OCI-LY3 (cell line): ENCODE measurements around the gene INSIG1.

Experiments used
- H2AFZ ChIP-seq: fragments of 200-600, 300-600 bp; shearing (Covaris generic); 2 replicates; pipeline ENCODE4 v1.6.0; 2014; ENCODE audit warnings: antibody characterized with exemption, low read depth, low read length
- H3K27ac ChIP-seq: fragments of 200-600, 300-600 bp; sonication (generic); 2 replicates; pipeline ENCODE4 v1.5.1; 2014; ENCODE audit warnings: mild to moderate bottlenecking, low read length, moderate library complexity, mixed read lengths
- H3K27me3 ChIP-seq: fragments of 200-600, 300-600 bp; sonication (generic); 2 replicates; pipeline ENCODE4 v1.6.1; 2014; ENCODE audit warnings: low read depth, low read length, mixed read lengths
- H3K36me3 ChIP-seq: fragments of 200-600, 300-600 bp; sonication (generic); replicated peaks from 2 replicates; pipeline ENCODE3; 2014; ENCODE audit warnings: low read depth, low read length, mixed read lengths
- H3K4me1 ChIP-seq: fragments of 300-600, 200-600 bp; sonication (generic); 2 replicates; pipeline ENCODE4 v1.6.1; 2014; ENCODE audit warnings: low read length, mixed read lengths
- H3K4me2 ChIP-seq: fragments of 200-600, 300-600 bp; sonication (generic); 2 replicates; pipeline ENCODE4 v1.6.1; 2014; ENCODE audit warnings: low read length, mixed read lengths
- H3K4me3 ChIP-seq: fragments of 300-600, 200-600 bp; sonication (generic); 2 replicates; pipeline ENCODE4 v1.5.1; 2014; ENCODE audit warnings: antibody characterized with exemption, mild to moderate bottlenecking, low read length, moderate library complexity
- H3K79me2 ChIP-seq: fragments of 300-600, 200-600 bp; shearing (Covaris generic); 2 replicates; pipeline ENCODE4 v1.6.1; 2014; ENCODE audit warnings: mild to moderate bottlenecking, low read length, mixed read lengths
- H3K9ac ChIP-seq: fragments of 300-600, 200-600 bp; shearing (Covaris generic); 2 replicates; pipeline ENCODE4 v1.6.0; 2014; ENCODE audit warnings: mild to moderate bottlenecking, low read length, moderate library complexity
- H3K9me3 ChIP-seq: fragments of 200-600, 300-600 bp; shearing (Covaris generic); 2 replicates; pipeline ENCODE4 v1.6.1; 2014; ENCODE audit warnings: low read length, mixed read lengths; ENCODE audit not compliant: insufficient read depth
- H4K20me1 ChIP-seq: fragments of 200-600, 300-600 bp; sonication (generic); 2 replicates; pipeline ENCODE4 v1.6.1; 2016; ENCODE audit warnings: low read length, mixed read lengths; ENCODE audit not compliant: insufficient read depth
- EZH2phosphoT487 ChIP-seq: fragments of 200-600 bp; shearing (Covaris generic); IDR thresholded peaks from 2 replicates; pipeline ENCODE4 v1.6.1; 2018; ENCODE audit warnings: antibody characterized with exemption, mixed run types, low read depth
- TF ChIP-seq, protein P1 (sequence below): fragments of 200-600, 300-600 bp; sonication (generic); IDR thresholded peaks from 2 replicates; pipeline ENCODE4 v1.5.1; 2014; ENCODE audit warnings: antibody characterized with exemption, low read length, low read depth

The INSIG1 gene

DNA sequence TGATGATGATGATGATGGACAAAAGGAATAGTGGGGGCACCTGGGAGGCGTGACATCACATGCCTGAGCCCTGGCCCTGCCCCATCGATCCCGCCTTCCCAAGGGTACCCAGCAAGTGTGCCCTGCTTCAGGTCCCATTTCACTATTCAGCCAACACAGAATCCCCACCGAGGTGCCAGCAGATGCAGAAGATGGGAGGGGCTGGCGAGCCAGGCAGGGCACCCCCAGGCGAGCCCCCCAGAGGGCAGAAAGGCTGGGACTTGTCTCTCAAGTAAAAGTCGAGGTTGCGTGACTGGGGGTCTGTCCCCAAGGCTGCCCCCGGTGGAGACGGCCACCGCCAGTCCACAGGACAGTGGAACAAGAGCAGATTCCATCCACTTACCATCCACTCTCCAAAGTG, 57.5 kb downstream of the INSIG1 start:
- Histone ChIP-seq H4K20me1 (no peaks in the 10 kb centered on the region), H3K4me3 (peak overlapping the region; percentile 79), H3K4me1 (peaks cover 63% of the 10 kb centered on the region), H3K36me3 (peaks cover 43% of the 10 kb centered on the region), H3K79me2 (peaks cover 60% of the 10 kb centered on the region), H3K27ac (peak overlapping the region; percentile 98), H3K9me3 (no peaks in the 10 kb centered on the region), H3K27me3 (no peaks in the 10 kb centered on the region), H2AFZ (no peak overlapping the region), H3K9ac (peak overlapping the region; percentile 85), H3K4me2 (peak overlapping the region; percentile 99)
- TF ChIP-seq, protein P1, sequence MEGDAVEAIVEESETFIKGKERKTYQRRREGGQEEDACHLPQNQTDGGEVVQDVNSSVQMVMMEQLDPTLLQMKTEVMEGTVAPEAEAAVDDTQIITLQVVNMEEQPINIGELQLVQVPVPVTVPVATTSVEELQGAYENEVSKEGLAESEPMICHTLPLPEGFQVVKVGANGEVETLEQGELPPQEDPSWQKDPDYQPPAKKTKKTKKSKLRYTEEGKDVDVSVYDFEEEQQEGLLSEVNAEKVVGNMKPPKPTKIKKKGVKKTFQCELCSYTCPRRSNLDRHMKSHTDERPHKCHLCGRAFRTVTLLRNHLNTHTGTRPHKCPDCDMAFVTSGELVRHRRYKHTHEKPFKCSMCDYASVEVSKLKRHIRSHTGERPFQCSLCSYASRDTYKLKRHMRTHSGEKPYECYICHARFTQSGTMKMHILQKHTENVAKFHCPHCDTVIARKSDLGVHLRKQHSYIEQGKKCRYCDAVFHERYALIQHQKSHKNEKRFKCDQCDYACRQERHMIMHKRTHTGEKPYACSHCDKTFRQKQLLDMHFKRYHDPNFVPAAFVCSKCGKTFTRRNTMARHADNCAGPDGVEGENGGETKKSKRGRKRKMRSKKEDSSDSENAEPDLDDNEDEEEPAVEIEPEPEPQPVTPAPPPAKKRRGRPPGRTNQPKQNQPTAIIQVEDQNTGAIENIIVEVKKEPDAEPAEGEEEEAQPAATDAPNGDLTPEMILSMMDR, result no peak
- TF ChIP-seq EZH2phosphoT487, result no peak

GRCh38 chr7:155355745-155356144, 58.1 kb downstream of the INSIG1 start:
- Histone ChIP-seq H3K4me3 (peak overlapping the region; percentile 79), H3K9me3 (no peaks in the 10 kb centered on the region), H3K4me2 (peak overlapping the region; percentile 99), H3K4me1 (peaks cover 69% of the 10 kb centered on the region), H3K27ac (peak overlapping the region; percentile 98), H3K79me2 (peaks cover 60% of the 10 kb centered on the region), H2AFZ (no peak overlapping the region), H3K36me3 (peaks cover 43% of the 10 kb centered on the region), H3K9ac (peak overlapping the region; percentile 85), H4K20me1 (no peaks in the 10 kb centered on the region), H3K27me3 (no peaks in the 10 kb centered on the region)
- TF ChIP-seq, protein P1, result no peak
- TF ChIP-seq EZH2phosphoT487, result no peak

DNA sequence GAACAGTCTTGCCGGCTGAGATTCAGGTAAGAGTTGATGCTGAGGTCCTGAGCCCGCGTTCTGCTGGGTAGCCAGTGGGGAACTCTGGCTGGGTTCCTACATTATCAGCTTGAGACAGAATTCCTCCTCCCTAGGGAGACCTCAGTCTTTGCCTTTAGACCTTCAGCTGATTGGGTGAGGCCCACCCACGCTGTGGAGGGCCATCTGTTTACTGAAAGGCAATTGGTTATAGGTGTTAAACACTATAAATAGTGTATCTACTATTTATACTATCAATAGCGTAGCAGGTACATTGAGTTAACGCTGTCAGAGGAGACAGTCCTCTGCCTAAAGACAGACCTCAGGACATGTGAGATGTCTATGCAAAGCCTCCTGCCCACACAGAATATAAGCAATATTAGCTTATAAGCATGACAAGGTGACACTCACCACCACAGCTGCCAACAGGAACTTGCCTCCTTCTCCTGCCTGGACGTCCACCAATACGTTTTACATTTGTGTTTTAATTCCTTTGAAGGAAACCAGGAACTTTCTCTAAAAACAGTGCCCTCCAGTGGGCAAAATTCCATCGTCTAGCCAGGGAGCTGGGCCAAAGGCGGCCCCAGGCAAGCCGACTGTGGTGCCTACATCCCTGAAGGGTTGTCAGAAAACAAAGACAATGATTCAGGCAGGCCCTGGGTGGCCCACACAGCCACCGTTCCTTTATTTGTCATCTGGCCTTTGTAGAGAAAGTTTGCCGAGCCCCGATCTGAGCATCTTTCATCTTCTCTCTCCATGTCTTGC, 58.8 kb downstream of the INSIG1 start:
- peak overlapping the region; percentile 99 for H3K4me2 ChIP-seq
- H4K20me1 ChIP-seq, result no peaks in the 10 kb centered on the region
- no peaks in the 10 kb centered on the region for H3K27me3 ChIP-seq
- H3K4me3 ChIP-seq, result peak overlapping the region; percentile 79
- H2AFZ ChIP-seq, result no peak overlapping the region
- peak overlapping the region; percentile 98 for H3K27ac ChIP-seq
- peaks cover 36% of the 10 kb centered on the region for H3K36me3 ChIP-seq
- no peak for TF ChIP-seq EZH2phosphoT487
- TF ChIP-seq, protein P1, result peak; percentile 47
- peaks cover 74% of the 10 kb centered on the region for H3K4me1 ChIP-seq
- peak overlapping the region; percentile 85 for H3K9ac ChIP-seq
- peaks cover 53% of the 10 kb centered on the region for H3K79me2 ChIP-seq
- H3K9me3 ChIP-seq, result no peaks in the 10 kb centered on the region

GRCh38 chr7:155357573-155358041, 59.9 kb downstream of the INSIG1 start:
- H3K4me2 ChIP-seq, result peak overlapping the region; percentile 99
- H3K79me2 ChIP-seq, result peaks cover 43% of the 10 kb centered on the region
- H3K27me3 ChIP-seq, result no peaks in the 10 kb centered on the region
- peaks cover 27% of the 10 kb centered on the region for H3K36me3 ChIP-seq
- peak overlapping the region; percentile 98 for H3K27ac ChIP-seq
- peaks cover 79% of the 10 kb centered on the region for H3K4me1 ChIP-seq
- peak overlapping the region; percentile 85 for H3K9ac ChIP-seq
- TF ChIP-seq, protein P1, result no peak
- TF ChIP-seq EZH2phosphoT487, result no peak
- H4K20me1 ChIP-seq, result no peaks in the 10 kb centered on the region
- H3K4me3 ChIP-seq, result peak overlapping the region; percentile 79
- H3K9me3 ChIP-seq, result no peaks in the 10 kb centered on the region
- no peak overlapping the region for H2AFZ ChIP-seq
